Stimulated activated CD4-positive, alpha-beta T cell treated with anti-CD3 and anti-CD28 coated beads, Interleukin-1b, Interleukin-23, amount 100 ng/mL, for 4 hours (primary cell): ENCODE results near the gene YIPF7.

Experiments
- DNase-seq, 2 donors: peaks; one replicate each; pipeline ENCODE4 v3.0.0-alpha.2; 2020; ENCODE audit warnings: low read depth in 2 of 2

YIPF7 gene

GRCh38 chr4:44623676-44624075 is 27.7 kb downstream of the YIPF7 start:
- no peak for DNase-seq

GRCh38 chr4:44616621-44617020 is 34.8 kb downstream of the YIPF7 start:
- DNase-seq, result no peak

GRCh38 chr4:44583393-44583792 is 68.0 kb downstream of the YIPF7 start:
- no peak for DNase-seq

DNA sequence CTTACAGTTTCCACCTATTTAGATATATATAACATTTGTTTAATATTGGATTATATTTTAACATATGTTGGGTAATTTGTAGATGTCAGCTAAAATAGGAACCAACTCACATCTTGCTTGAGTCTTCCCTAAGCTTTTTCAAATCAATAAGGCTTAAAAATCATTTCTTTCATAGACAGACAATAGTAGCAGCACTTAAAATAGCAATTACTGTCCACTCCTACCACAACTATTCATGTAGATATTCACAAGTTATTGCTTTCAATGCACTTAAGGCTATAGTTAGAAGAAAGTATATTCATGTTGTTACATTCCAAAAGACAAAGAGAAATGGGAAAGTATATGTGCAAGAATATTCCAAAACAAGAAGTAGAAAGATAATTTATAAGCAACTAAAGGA is 71.2 kb downstream of the YIPF7 start:
- no peak for DNase-seq

- no peak for DNase-seq
Observed at GRCh38 chr4:44578954-44579353, 72.5 kb downstream of the YIPF7 start.
